NCI-H345 (cell line): Measurements from ENCODE around the gene WDR20.
"Not testable (repeated sequence)": the region's sequence is repeated elsewhere in the genome, so short reads cannot be mapped to it uniquely, and the experiment has no call there.

Experiments used
- DNase-seq: peaks from one replicate; lab custom pipeline; 2025; lab: John Stamatoyannopoulos, UW

WDR20 gene

GRCh38 chr14:102171173-102172020 lies 31.7 kb downstream of the WDR20 start:
- DNase-seq, result no peak

- not testable (repeated sequence) for DNase-seq
Measured at GRCh38 chr14:102172021-102172272, 32.2 kb downstream of the WDR20 start.

DNA sequence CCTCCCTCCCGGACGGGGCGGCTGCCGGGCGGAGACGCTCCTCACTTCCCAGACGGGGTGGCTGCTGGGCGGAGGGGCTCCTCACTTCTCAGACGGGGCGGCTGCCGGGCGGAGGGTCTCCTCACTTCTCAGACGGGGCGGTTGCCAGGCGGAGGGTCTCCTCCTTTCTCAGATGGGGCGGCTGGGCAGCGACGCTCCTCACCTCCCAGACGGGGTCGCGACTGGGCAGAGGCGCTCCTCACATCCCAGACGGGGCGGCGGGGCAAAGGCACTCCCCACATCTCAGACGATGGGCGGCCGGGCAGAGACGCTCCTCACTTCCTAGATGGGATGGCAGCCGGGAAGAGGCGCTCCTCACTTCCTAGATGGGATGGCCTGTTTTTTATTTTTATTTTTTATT lies 33.0 kb downstream of the WDR20 start:
- not testable (repeated sequence) for DNase-seq

- no peak for DNase-seq
Measured at GRCh38 chr14:102177161-102177560, 37.5 kb downstream of the WDR20 start.

DNA sequence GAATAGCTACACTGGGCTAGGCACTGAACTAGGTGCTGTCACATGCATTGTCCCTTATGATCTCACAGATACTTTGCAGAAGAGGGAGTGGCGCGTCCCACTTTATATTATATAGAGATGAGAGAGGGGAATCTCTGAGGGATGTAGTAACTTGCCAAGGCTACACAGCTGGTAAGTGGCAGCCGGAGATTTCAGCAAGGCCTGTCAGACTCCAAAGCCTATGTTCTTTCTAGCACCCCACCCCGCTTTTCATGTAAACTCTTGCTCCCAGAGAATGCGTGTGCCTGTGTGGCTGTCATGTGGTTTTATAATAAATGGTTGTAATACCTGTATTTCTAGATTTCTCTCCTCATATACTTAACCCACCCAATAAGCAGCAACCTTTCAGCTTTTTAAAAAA lies 39.1 kb downstream of the WDR20 start:
- DNase-seq, result no peak

- no peak for DNase-seq
Measured at GRCh38 chr14:102180248-102180998, 40.7 kb downstream of the WDR20 start.

GRCh38 chr14:102181187-102181586 lies 41.5 kb downstream of the WDR20 start:
- DNase-seq, result no peak

DNA sequence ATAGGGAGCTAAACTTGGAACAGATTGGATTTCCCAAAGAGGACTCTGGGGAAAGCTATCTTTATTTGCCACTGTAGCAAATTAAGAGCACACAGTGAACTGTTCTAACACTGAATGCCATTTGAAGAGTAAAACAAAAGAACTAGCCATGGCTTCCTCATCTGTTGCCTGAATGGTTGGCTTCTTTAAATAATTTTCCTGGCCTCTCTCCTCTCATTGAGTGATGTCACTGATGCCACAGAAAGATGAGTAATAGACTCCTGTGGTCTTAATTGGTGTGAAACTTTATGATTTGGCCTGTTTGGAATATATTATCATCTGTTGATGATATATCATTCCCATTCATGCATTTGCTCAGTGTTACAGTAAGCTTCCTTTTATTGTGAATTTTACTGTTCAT lies 42.5 kb downstream of the WDR20 start:
- no peak for DNase-seq

- DNase-seq, result no peak
Measured at GRCh38 chr14:102182936-102183619, 43.4 kb downstream of the WDR20 start.

GRCh38 chr14:102183886-102184285 lies 44.2 kb downstream of the WDR20 start:
- DNase-seq, result no peak

DNA sequence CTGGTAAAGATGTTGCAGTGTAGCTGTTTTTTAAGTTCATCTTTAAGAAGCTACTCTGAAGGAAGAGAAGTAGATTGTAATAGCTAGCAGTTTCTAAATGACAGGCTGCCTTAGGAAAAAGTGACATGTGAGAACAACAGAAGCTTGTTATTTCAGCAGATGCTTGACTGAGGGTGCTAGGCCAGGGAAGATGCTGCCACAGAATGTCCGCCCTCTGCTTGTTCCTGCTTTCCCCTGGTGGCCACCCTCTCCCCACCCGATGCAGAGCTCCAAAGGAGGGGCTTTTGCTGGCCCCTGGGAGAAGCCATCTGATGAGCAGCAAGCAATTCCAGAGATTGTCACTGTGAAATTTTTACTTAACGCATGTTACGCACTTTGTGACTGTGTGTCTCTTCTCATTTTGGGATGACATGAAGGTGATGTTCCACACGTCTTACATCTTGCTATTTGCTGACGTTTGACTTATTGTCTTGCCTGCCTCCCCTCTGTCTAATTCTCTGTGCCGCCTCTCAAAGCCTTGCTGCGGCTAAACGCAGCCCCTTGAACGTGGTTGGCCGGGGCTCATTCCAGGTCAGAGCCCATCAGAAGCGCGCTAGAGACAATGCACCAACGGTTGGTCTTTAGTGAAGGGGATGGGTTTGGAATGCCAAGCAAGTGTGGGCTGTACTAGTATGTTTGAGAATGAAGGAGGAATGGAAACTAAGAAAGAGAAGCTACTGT lies 44.8 kb downstream of the WDR20 start:
- no peak for DNase-seq

DNA sequence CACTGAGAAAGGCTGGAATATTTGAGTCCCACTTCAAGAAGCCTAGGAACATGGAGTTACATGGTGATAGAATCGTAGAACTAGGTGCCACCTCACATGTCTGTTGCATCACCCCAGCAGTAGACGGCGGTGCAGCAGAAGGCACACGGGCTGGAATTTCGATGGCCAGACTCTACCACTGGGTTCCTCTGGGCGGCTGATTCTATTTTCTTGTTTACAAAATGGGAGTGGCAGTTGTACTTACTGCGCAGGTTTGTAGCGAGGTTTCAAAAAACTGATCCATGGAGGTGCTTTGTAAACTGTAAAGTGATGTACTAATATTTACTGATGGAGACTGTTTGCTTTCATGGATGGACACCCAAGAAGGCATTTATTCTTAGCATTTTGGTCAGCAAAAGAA lies 45.7 kb downstream of the WDR20 start:
- DNase-seq, result peak; percentile 16

DNA sequence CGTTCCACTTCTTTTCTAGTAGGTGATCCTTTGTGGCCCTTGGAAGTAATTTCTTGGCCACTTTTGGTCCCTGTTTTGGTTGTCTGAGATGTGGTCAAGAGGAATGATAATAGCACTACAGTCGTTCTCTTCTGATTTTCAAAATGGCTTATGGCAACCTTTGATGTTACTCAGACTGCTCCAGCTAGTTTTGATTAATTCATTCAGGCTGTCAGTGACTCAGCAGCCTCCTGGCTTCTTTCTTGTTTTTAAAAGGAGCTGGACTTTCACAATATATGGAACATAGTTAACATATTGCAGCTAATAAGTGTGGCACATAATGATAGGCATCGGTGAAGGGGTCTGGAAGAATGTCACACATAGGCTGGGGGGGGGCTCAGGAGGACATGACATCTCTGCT lies 47.3 kb downstream of the WDR20 start:
- DNase-seq, result no peak

- DNase-seq, result no peak
Measured at GRCh38 chr14:102187568-102188001, 47.9 kb downstream of the WDR20 start.

GRCh38 chr14:102188187-102188586 lies 48.5 kb downstream of the WDR20 start:
- no peak for DNase-seq

- no peak for DNase-seq
Measured at GRCh38 chr14:102189874-102190273, 50.2 kb downstream of the WDR20 start.

- no peak for DNase-seq
Measured at GRCh38 chr14:102192840-102193502, 53.3 kb downstream of the WDR20 start.

- DNase-seq, result no peak
Measured at GRCh38 chr14:102194856-102195255, 55.2 kb downstream of the WDR20 start.

GRCh38 chr14:102195446-102195845 lies 55.7 kb downstream of the WDR20 start:
- DNase-seq, result no peak

DNA sequence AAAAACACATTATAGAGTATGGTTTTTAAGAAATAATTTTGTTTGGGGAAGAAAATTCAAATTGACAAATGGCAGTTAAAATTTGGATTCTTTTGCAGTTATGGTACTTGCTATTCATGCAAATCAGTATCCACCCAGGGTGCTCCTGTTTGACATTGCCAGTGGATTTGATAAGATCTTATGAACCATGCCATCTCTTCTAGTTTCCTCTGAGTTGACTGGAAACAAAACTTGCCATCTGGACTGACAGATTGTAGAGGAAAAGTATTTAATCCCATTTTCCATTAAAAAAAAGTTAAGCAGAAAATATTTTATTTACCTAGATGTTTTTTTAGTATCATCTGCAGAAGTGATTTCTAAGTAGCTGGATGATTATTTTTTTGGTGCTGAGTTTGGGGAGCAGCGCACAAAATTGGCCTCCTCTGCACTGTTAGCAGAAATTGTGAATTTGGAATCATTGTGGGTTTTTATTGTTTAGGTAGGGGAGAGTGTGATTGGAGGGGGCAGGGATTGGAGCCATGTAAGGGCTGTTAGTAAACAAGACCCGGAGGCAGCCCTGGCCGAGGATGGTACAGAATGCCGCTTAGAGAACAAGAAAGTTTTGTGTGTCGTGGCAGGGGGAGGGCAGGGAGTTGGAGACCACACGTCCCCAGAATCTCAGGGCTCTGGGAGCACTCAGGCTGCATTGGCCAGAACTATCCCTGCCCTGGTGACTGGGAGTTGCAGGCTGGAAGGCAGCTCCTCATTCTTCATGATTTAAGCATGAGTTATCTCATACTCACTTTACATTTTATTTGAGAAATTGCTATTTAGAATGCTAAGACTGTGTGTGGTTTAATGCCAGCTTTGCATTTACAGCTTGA lies 56.6 kb downstream of the WDR20 start:
- DNase-seq, result no peak

GRCh38 chr14:102196902-102197230 lies 57.2 kb downstream of the WDR20 start:
- DNase-seq, result no peak
